Measurements from ENCODE around the gene TRAF3.

- TF ChIP-seq, protein P1, sequence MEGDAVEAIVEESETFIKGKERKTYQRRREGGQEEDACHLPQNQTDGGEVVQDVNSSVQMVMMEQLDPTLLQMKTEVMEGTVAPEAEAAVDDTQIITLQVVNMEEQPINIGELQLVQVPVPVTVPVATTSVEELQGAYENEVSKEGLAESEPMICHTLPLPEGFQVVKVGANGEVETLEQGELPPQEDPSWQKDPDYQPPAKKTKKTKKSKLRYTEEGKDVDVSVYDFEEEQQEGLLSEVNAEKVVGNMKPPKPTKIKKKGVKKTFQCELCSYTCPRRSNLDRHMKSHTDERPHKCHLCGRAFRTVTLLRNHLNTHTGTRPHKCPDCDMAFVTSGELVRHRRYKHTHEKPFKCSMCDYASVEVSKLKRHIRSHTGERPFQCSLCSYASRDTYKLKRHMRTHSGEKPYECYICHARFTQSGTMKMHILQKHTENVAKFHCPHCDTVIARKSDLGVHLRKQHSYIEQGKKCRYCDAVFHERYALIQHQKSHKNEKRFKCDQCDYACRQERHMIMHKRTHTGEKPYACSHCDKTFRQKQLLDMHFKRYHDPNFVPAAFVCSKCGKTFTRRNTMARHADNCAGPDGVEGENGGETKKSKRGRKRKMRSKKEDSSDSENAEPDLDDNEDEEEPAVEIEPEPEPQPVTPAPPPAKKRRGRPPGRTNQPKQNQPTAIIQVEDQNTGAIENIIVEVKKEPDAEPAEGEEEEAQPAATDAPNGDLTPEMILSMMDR (IDR thresholded peaks at IDR 0.05), result no peak
- no peak for TF ChIP-seq EP300 (IDR thresholded peaks at IDR 0.05; ENCODE audit: borderline replicate concordance in 1 of 2, low read depth in 1 of 2, low read length in 1 of 2)
- no peak for TF ChIP-seq USF2 (IDR thresholded peaks at IDR 0.05; ENCODE audit: borderline replicate concordance, low read depth, low read length)
- TF ChIP-seq MXI1 (IDR thresholded peaks at IDR 0.05; ENCODE audit: low read depth, low read length), result no peak
These were observed 175.0 kb downstream of the TRAF3 start for GRCh38 chr14:102952276-102952675.

All from SK-N-SH (cell line).